ENCODE measurements around the gene DNER.

The DNER gene

DNA sequence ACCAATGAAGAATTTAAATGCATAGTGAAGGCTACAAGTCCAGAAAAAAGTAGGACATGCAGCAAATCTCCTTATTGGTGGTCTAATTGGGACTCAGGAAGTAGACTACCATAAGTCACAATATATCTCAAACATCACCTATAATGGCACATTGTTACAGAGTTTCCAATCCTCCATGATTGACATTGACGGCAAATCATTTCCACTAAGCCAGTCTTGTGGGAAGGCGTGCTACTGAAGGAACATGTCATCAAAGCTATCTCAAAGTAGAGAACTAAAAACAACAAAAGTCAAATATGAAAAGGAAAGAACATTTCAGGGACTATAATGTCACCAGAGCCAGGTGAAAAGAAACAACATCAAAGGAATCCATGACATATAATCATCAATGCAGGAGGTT, 276.9 kb downstream of the DNER start:
- Histone ChIP-seq H3K27ac (no peak overlapping the region), H3K4me3 (ENCODE audit: low read depth, low read length) (no peak overlapping the region), H3K36me3 (no peaks in the 10 kb centered on the region), H3K9me3 (ENCODE audit: severe bottlenecking) (no peaks in the 10 kb centered on the region), H3K27me3 (ENCODE audit: insufficient read depth, low read depth, severe bottlenecking) (peaks cover 75% of the 10 kb centered on the region)
- DNase-seq: no peak
- no peak for TF ChIP-seq CTCF (IDR thresholded peaks at IDR 0.05; ENCODE audit: low read depth, low read length)

DNA sequence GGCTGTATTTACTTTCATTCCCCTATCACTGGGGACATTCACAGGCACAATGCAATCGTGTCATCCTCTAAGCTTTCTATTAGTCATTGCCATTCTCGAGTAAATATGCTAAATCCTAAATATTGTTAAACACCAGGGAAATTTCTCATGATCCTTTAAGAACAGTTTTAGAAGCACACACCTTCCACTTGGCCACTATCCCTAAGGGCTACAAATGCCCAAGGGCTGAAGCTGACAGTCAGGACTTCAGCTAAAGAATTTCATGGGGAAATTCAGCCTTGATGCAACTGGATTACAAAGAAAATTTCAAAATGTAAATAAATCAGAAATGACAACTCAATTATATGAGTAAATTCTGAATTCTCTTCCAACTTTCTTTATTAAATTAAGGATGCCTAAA, 280.2 kb downstream of the DNER start:
- H3K27ac ChIP-seq: no peak overlapping the region
- H3K27me3 ChIP-seq (ENCODE audit: insufficient read depth, low read depth, severe bottlenecking): peaks cover 49% of the 10 kb centered on the region
- TF ChIP-seq CTCF (IDR thresholded peaks at IDR 0.05; ENCODE audit: low read depth, low read length): no peak
- no peak overlapping the region for H3K4me3 ChIP-seq (ENCODE audit: low read depth, low read length)
- no peaks in the 10 kb centered on the region for H3K9me3 ChIP-seq (ENCODE audit: severe bottlenecking)
- no peaks in the 10 kb centered on the region for H3K36me3 ChIP-seq
- DNase-seq: no peak

DNA sequence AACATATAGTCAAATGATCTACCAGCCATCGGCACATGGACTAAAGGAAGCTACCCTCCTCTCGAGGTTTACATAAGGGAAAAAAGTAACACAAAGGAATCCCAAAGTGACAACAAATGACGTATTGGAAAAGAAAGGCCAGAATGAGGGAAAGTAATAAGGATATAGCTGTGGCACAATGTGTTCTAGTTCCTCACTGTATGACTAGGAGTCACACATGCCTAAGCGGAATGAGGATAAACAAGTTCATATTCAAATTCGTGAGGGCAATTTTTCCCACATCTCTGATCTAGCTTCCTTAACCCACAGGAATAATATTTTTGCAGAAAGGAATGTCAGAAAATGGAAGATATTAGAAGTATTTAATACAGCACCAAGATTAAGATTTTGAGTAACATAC, 281.0 kb downstream of the DNER start:
- Histone ChIP-seq H3K36me3 (no peaks in the 10 kb centered on the region), H3K9me3 (ENCODE audit: severe bottlenecking) (no peaks in the 10 kb centered on the region), H3K27me3 (ENCODE audit: insufficient read depth, low read depth, severe bottlenecking) (peaks cover 46% of the 10 kb centered on the region), H3K27ac (no peak overlapping the region), H3K4me3 (ENCODE audit: low read depth, low read length) (no peak overlapping the region)
- no peak for DNase-seq
- no peak for TF ChIP-seq CTCF (IDR thresholded peaks at IDR 0.05; ENCODE audit: low read depth, low read length)

- TF ChIP-seq CTCF (IDR thresholded peaks at IDR 0.05; ENCODE audit: low read depth, low read length): no peak
- DNase-seq: no peak
- H3K27ac ChIP-seq: no peak overlapping the region
These were observed 282.9 kb downstream of the DNER start for GRCh38 chr2:229431327-229431954.

GRCh38 chr2:229429589-229429988, 284.8 kb downstream of the DNER start:
- H3K9me3 ChIP-seq (ENCODE audit: severe bottlenecking): no peaks in the 10 kb centered on the region
- H3K4me3 ChIP-seq (ENCODE audit: low read depth, low read length): no peak overlapping the region
- no peak for TF ChIP-seq CTCF (IDR thresholded peaks at IDR 0.05; ENCODE audit: low read depth, low read length)
- peaks cover 46% of the 10 kb centered on the region for H3K27me3 ChIP-seq (ENCODE audit: insufficient read depth, low read depth, severe bottlenecking)
- H3K27ac ChIP-seq: no peak overlapping the region
- no peak for DNase-seq
- H3K36me3 ChIP-seq: no peaks in the 10 kb centered on the region

More at GRCh38 chr2:229431327-229431954, 282.9 kb downstream of the DNER start:
- H3K36me3 ChIP-seq: no peaks in the 10 kb centered on the region
- H3K4me3 ChIP-seq (ENCODE audit: low read depth, low read length): no peak overlapping the region
- peaks cover 46% of the 10 kb centered on the region for H3K27me3 ChIP-seq (ENCODE audit: insufficient read depth, low read depth, severe bottlenecking)
- no peaks in the 10 kb centered on the region for H3K9me3 ChIP-seq (ENCODE audit: severe bottlenecking)

DNA sequence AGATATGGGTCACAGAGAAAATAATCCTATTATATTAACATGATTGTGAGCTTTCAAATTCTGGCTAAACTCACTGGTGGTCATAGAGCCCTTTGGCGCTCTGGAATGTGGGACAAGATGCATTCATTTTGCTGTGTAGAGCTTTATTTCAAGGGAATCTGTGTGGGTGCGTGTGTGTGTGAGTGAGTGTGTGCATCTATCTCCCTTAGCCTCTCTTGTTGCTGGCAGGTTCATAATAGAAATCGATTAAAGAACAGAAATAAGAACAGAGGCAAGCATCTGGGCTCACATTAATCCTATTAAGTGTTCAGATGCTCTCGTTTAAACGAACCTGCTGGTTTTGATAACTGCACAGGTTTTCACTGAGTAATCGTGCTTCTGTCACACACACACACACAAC, 287.9 kb downstream of the DNER start:
- Histone ChIP-seq H3K9me3 (ENCODE audit: severe bottlenecking) (no peaks in the 10 kb centered on the region), H3K36me3 (no peaks in the 10 kb centered on the region), H3K27ac (no peak overlapping the region), H3K27me3 (ENCODE audit: insufficient read depth, low read depth, severe bottlenecking) (peaks cover 55% of the 10 kb centered on the region), H3K4me3 (ENCODE audit: low read depth, low read length) (no peak overlapping the region)
- no peak for DNase-seq
- no peak for TF ChIP-seq CTCF (IDR thresholded peaks at IDR 0.05; ENCODE audit: low read depth, low read length)
